HepG2 (cell line): ENCODE data around the gene RAB1B. TPM values are rescaled to one million over a fixed set of nuclear protein-coding genes. Genes with fewer than 3 reads are reported as not detected.
A peak's percentile ranks its signal among the peaks of the same experiment; 100 is the strongest.

Experiments used
- EHMT2 ChIP-seq: fragments of 200-600 bp; sonication (generic); IDR thresholded peaks from 2 replicates; pipeline ENCODE4 v1.7.0; 2017; ENCODE audit warnings: antibody characterized with exemption, low read depth, low read length, borderline replicate concordance
- EZH2 ChIP-seq: conservative IDR thresholded peaks from 2 replicates; pipeline ENCODE4 v1.6.1; 2012; ENCODE audit warnings: mild to moderate bottlenecking, low read depth, low read length, moderate library complexity
- FLYWCH1 ChIP-seq: sonication (generic); formaldehyde crosslinking; IDR thresholded peaks from 2 replicates; pipeline ENCODE4 v1.8.1; 2023; ENCODE audit warnings: mild to moderate bottlenecking, missing genetic modification reagents
- GATAD1 ChIP-seq: IDR thresholded peaks from 2 replicates; pipeline ENCODE4 v1.6.1; 2016; ENCODE audit warnings: missing genetic modification reagents, missing compliant biosample characterization
- GATAD2A ChIP-seq: IDR thresholded peaks from 2 replicates; pipeline ENCODE4 v1.6.1; 2016
- GLI4 ChIP-seq: sonication (generic); formaldehyde crosslinking; IDR thresholded peaks from 2 replicates; pipeline ENCODE4 v1.5.1; 2020; ENCODE audit warnings: missing genetic modification reagents, mild to moderate bottlenecking, moderate library complexity, borderline replicate concordance
- IKZF4 ChIP-seq: sonication (generic); formaldehyde crosslinking; IDR thresholded peaks from 2 replicates; pipeline ENCODE4 v1.5.1; 2020; ENCODE audit warnings: borderline replicate concordance, mild to moderate bottlenecking, low read depth, missing genetic modification reagents; ENCODE audit errors: not compliant biosample characterization
- KMT2A ChIP-seq: sonication (generic); formaldehyde crosslinking; IDR thresholded peaks from 2 replicates; pipeline ENCODE4 v1.4.0; 2020; ENCODE audit warnings: missing genetic modification reagents
- MED1 ChIP-seq: sonication (generic); formaldehyde crosslinking; IDR thresholded peaks from 2 replicates; pipeline ENCODE4 v1.4.0; 2020; ENCODE audit warnings: missing genetic modification reagents
- NCOR1 ChIP-seq: fragments of 200-600 bp; sonication (generic); IDR thresholded peaks from 2 replicates; pipeline ENCODE4 v1.7.0; 2017; ENCODE audit warnings: antibody characterized with exemption, low read length, borderline replicate concordance
- NR3C1 ChIP-seq: sonication (generic); formaldehyde crosslinking; IDR thresholded peaks from 2 replicates; pipeline ENCODE4 v1.4.0; 2020; ENCODE audit warnings: missing genetic modification reagents
- ONECUT2 ChIP-seq: sonication (generic); formaldehyde crosslinking; IDR thresholded peaks from 2 replicates; pipeline ENCODE4 v1.4.0; 2020; ENCODE audit warnings: missing genetic modification reagents
- REXO4 ChIP-seq: sonication (generic); formaldehyde crosslinking; IDR thresholded peaks from 2 replicates; pipeline ENCODE4 v1.8.0; 2022; ENCODE audit warnings: missing genetic modification reagents, mild to moderate bottlenecking, borderline replicate concordance
- RORA ChIP-seq: sonication (generic); formaldehyde crosslinking; IDR thresholded peaks from 2 replicates; pipeline ENCODE4 v1.5.0; 2020; ENCODE audit warnings: mild to moderate bottlenecking, missing genetic modification reagents, moderate library complexity
- SKIL ChIP-seq: sonication (generic); formaldehyde crosslinking; IDR thresholded peaks from 2 replicates; pipeline ENCODE4 v1.8.0; 2022; ENCODE audit warnings: missing genetic modification reagents, mild to moderate bottlenecking, moderate library complexity, borderline replicate concordance
- SOX6 ChIP-seq, 2 experiments: fragments of 450-650 bp in 1 of 2; sonication (generic) in 1 of 2; formaldehyde crosslinking in 1 of 2; IDR thresholded peaks; 2 replicates each; pipeline versions ENCODE4 v1.4.0 to v1.6.1; 2017 to 2020; ENCODE audit warnings: antibody characterized with exemption in 1 of 2, mild to moderate bottlenecking in 1 of 2, missing genetic modification reagents in 1 of 2
- TCF7 ChIP-seq: sonication (generic); IDR thresholded peaks from 2 replicates; pipeline ENCODE4 v1.6.1; 2016; ENCODE audit warnings: antibody characterized with exemption, low read depth
- TCF7L2 ChIP-seq: IDR thresholded peaks from 2 replicates; pipeline ENCODE4 v1.6.1; 2011; ENCODE audit warnings: mild to moderate bottlenecking, low read depth, low read length, moderate library complexity
- ZBTB21 ChIP-seq: sonication (generic); formaldehyde crosslinking; IDR thresholded peaks from 2 replicates; pipeline ENCODE4 v1.4.0; 2020; ENCODE audit warnings: missing genetic modification reagents
- ZBTB42 ChIP-seq: sonication (generic); formaldehyde crosslinking; IDR thresholded peaks from 2 replicates; pipeline ENCODE4 v1.5.0; 2020; ENCODE audit warnings: mild to moderate bottlenecking, missing genetic modification reagents
- ZEB1 ChIP-seq: IDR thresholded peaks from 2 replicates; pipeline ENCODE4 v1.6.1; 2012; ENCODE audit warnings: mild to moderate bottlenecking, low read depth, inconsistent platforms; ENCODE audit not compliant: insufficient replicate concordance
- ZHX1 ChIP-seq: sonication (generic); formaldehyde crosslinking; IDR thresholded peaks from 2 replicates; pipeline ENCODE4 v1.8.1; 2022; ENCODE audit warnings: low read depth, mild to moderate bottlenecking, missing genetic modification reagents
- ZNF382 ChIP-seq: sonication (generic); formaldehyde crosslinking; IDR thresholded peaks from 2 replicates; pipeline ENCODE4 v1.5.0; 2020; ENCODE audit warnings: missing genetic modification reagents, mild to moderate bottlenecking, borderline replicate concordance
- ZNF7 ChIP-seq: IDR thresholded peaks from 2 replicates; pipeline ENCODE4 v1.6.1; 2016; ENCODE audit warnings: missing biosample characterization, missing genetic modification reagents
- ZNF781 ChIP-seq: sonication (generic); formaldehyde crosslinking; IDR thresholded peaks from 2 replicates; pipeline ENCODE4 v1.5.1; 2020; ENCODE audit warnings: borderline replicate concordance, mild to moderate bottlenecking, missing genetic modification reagents; ENCODE audit errors: not compliant biosample characterization
- ZNF790 ChIP-seq: sonication (generic); formaldehyde crosslinking; IDR thresholded peaks from 2 replicates; pipeline ENCODE4 v1.8.0; 2022; ENCODE audit warnings: missing genetic modification reagents, mild to moderate bottlenecking, borderline replicate concordance
- polyA plus RNA-seq, 8 experiments: library from polyadenylated mRNA; depleted of rRNA in 3 of 8; stranded (reverse) in 7 of 8; unstranded in 1 of 8; fragments of >200 nt; fragmentation: Illumina TruSeq in 4 of 8; extraction: Trizol in 4 of 8; gene quantifications; 2 replicates each; pipeline versions ENCODE4 v1.2.1 to v1.2.3, GENCODE V29; 2011 to 2016; ENCODE audit warnings: low read depth in 4 of 8, missing spikeins in 1 of 8, mixed read lengths in 1 of 8; ENCODE audit not compliant: insufficient read depth in 1 of 8
- total RNA-seq, 5 experiments: library from RNA; depleted of rRNA; stranded (reverse); fragments of >200 nt; fragmentation: Illumina TruSeq; extraction: Trizol; gene quantifications; 2 replicates each; pipeline ENCODE4 v1.2.3, GENCODE V29; 2016; ENCODE audit warnings: low read depth in 1 of 5

Gene RAB1B
- total and polyA plus RNA-seq, 2 of the 13 experiments (the other 11 are each of a cell fraction or from before 2014, with no cell fraction given): 77.9 to 87.9 TPM

- TF ChIP-seq ZNF7 (CRISPR knock-in tag) (no peak), GATAD2A (CRISPR knock-in tag) (no peak), ONECUT2 (no peak), GLI4 (no peak), KMT2A (CRISPR knock-in tag) (no peak), REXO4 (CRISPR knock-in tag) (no peak), MED1 (CRISPR knock-in tag) (0 out of 2 replicates have a peak, but pooled peaks have one; percentile 26), RORA (CRISPR knock-in tag) (no peak), NR3C1 (CRISPR knock-in tag) (no peak), NCOR1 (peak; percentile 22; the same call in 1 of the 2 replicates), ZNF382 (CRISPR knock-in tag) (no peak), ZHX1 (CRISPR knock-in tag) (peak; percentile 64; the same call in 1 of the 2 replicates), ZBTB21 (CRISPR knock-in tag) (no peak), FLYWCH1 (CRISPR knock-in tag) (no peak), EZH2 (no peak), ZBTB42 (CRISPR knock-in tag) (no peak), ZNF781 (CRISPR knock-in tag) (no peak), ZNF790 (CRISPR knock-in tag) (no peak), SKIL (CRISPR knock-in tag) (no peak), ZEB1 (no peak), SOX6 (IDR thresholded peaks at IDR 0.05) (no peak), SOX6 (CRISPR knock-in tag; IDR thresholded peaks at IDR 0.05) (peak; percentile 30; the same call in 1 of the 2 replicates), EHMT2 (no peak), GATAD1 (CRISPR knock-in tag) (no peak), TCF7L2 (no peak), TCF7 (no peak), IKZF4 (no peak)
These were observed 45.1 kb downstream of the RAB1B start (continued) for GRCh38 chr11:66313321-66314185.
